Heart right ventricle (tissue), 16 donors: ENCODE measurements around the gene SCMH1. TPM values are rescaled to one million over a fixed set of nuclear protein-coding genes. Genes with fewer than 3 reads are reported as not detected.
"Not testable (repeated sequence)": the region's sequence is repeated elsewhere in the genome, so short reads cannot be mapped to it uniquely, and the experiment has no call there.

ENCODE experiments used
- ATAC-seq, 8 donors: fragments of 200-7000 bp; cut with Tn5 transposase; one replicate each; pipeline ENCODE4 v1.9.1; 2020; ENCODE audit warnings: mild to moderate bottlenecking in 8 of 8, moderate library complexity in 8 of 8, moderate number of reproducible peaks in 1 of 8
- DNase-seq, 2 donors: peaks; one replicate each; pipeline ENCODE4 v3.0.0-alpha.2; 2020
- H3K27ac ChIP-seq, 10 donors: fragments of 200-600 bp; sonication (generic) in 2 of 10; one replicate each; pipeline versions ENCODE4 v1.5.0 to v1.8.0; 2020 to 2022; ENCODE audit warnings: mild to moderate bottlenecking in 3 of 10
- H3K27me3 ChIP-seq, 7 donors: fragments of 200-600 bp; one replicate each; pipeline ENCODE4 v1.8.0; 2021 to 2022; ENCODE audit warnings: mild to moderate bottlenecking in 2 of 7
- H3K36me3 ChIP-seq, 9 donors: fragments of 200-600 bp; sonication (generic) in 1 of 9; one replicate each; pipeline versions ENCODE4 v1.5.0 to v1.8.0; 2020 to 2022; ENCODE audit warnings: mild to moderate bottlenecking in 2 of 9
- H3K4me1 ChIP-seq, 9 donors: fragments of 200-600 bp; sonication (generic) in 1 of 9; one replicate each; pipeline versions ENCODE4 v1.5.0 to v1.8.0; 2020 to 2022; ENCODE audit warnings: mild to moderate bottlenecking in 4 of 9
- H3K4me3 ChIP-seq, 10 donors: fragments of 200-600 bp; sonication (generic) in 2 of 10; one replicate each; pipeline versions ENCODE4 v1.5.0 to v1.8.0; 2020 to 2022; ENCODE audit warnings: mild to moderate bottlenecking in 7 of 10, moderate library complexity in 2 of 10
- H3K9me3 ChIP-seq, 11 donors: fragments of 200-600 bp in 10 of 11; sonication (generic) in 2 of 11; one replicate each; pipeline versions ENCODE4 v1.5.0 to v1.8.0; 2013 to 2022; ENCODE audit warnings: mild to moderate bottlenecking in 2 of 11, control low read depth in 1 of 11, moderate library complexity in 1 of 11
- CTCF ChIP-seq, 9 donors: fragments of 200-600 bp; sonication (generic) in 2 of 9; IDR thresholded peaks; one replicate each; pipeline versions ENCODE4 v1.5.0 to v1.8.0; 2021 to 2022; ENCODE audit warnings: antibody characterized with exemption in 9 of 9, mild to moderate bottlenecking in 5 of 9, moderate library complexity in 1 of 9
- WGBS, 2 donors: extraction: QIAGEN DNeasy Blood & Tissue Kit; methylation state at CpG; one replicate each; pipeline ENCODE4 v1.1.7; 2013; ENCODE audit warnings: inconsistent platforms in 1 of 2; 5-methylcytosine and 5-hydroxymethylcytosine counted together
- intact Hi-C, 10 donors: fragments of 100-400 bp; cut with DNase I; formaldehyde crosslinking; loops; one replicate each; pipeline versions ENCODE4 v1.11.1 to v1.14.2; 2022
- polyA plus RNA-seq, 2 donors: library from polyadenylated mRNA; stranded (reverse); fragments of 200-250 nt; gene quantifications; one replicate each; pipeline ENCODE4 v1.2.3, GENCODE V29; 2013
- total RNA-seq, 10 donors: library from RNA; stranded (reverse); fragmentation: NEBNext Ultra II Directional in 3 of 10; extraction: Animal tissue kit (Norgen Biotek cat#: 25700) in 3 of 10; gene quantifications; one replicate each; pipeline versions ENCODE4 v1.2.1 to v1.2.4, GENCODE V29; 2021 to 2023
- donor health status: Arrhythmogenic right ventricular cardiomyopathy.
- donor health status: ischemic (EF 13 %, LVEDD 7.1; RV severe dilation, severe dysfunction).
- donor health status: healthy with polysubstance abuse.
- donor health status: DM: no; HTN: yes; CAD: no.
- donor health status: DM: no; HTN: no; CAD: no.
- donor health status: ischemic (EF 25% LVEDD 6.9; RV normal size, moderate dysfunction).
- donor health status: ischemic (EF 25% LVEDD 5.7; RV mildly dilated, moderate dysfunction).
- donor health status: healthy.
- donor health status: DM: yes; HTN: yes; CAD: no.
- donor health status: Ischemic cardiomyopathy.
- donor health status: ischemic (EF 35%, LVEDD 5.7; RV mildly dilated, moderate dysfunction).
- donor health status: nonischemic (EF 11% LVEDD 7.7; RV severe dilation, severe dysfunction).
- donor health status: DM: yes; HTN: yes; CAD: no.
- donor health status: PGD.
- donor health status: ischemic (EF 29% LVEDD 5.4; RV normal size, mild dysfunction).
- donor health status: nonischemic (EF 23%, LVEDD 6.1; RV moderate dilation, normal function).

The SCMH1 gene
- total and polyA plus RNA-seq, 12 donors = 29.6 to 53.5 (median 43.8) TPM

GRCh38 chr1:41122851-41123518 is 119.1 kb downstream of the SCMH1 start:
- intact Hi-C loops = no loop called here
- TF ChIP-seq CTCF (IDR thresholded peaks at IDR 0.05) = peak; percentile 10 to 59 (median 46)
- Histone ChIP-seq H3K27ac (no peak overlapping the region), H3K4me1 (peaks cover 0 to 4% (median 0%) of the 10 kb centered on the region in 9 donors), H3K9me3 (no peaks in the 10 kb centered on the region), H3K36me3 (peaks cover 0 to 25% (median 0%) of the 10 kb centered on the region in 9 donors), H3K27me3 (no peaks in the 10 kb centered on the region), H3K4me3 (no peak overlapping the region)
- DNase-seq (no peak), ATAC-seq (peak in 2 of 8 donors; percentile 28 to 29)
- WGBS, 2 donors = 86 to 89% methylated on average over 8 of the region's 8 CpGs

- no peak for TF ChIP-seq CTCF (IDR thresholded peaks at IDR 0.05)
Measured at GRCh38 chr1:41122148-41122547, 120.0 kb downstream of the SCMH1 start.

GRCh38 chr1:41118645-41119044 is 123.5 kb downstream of the SCMH1 start:
- peaks cover 0 to 49% (median 5%) of the 10 kb centered on the region in 9 donors for H3K36me3 ChIP-seq
- peaks cover 0 to 4% (median 0%) of the 10 kb centered on the region in 9 donors for H3K4me1 ChIP-seq
- no peak for TF ChIP-seq CTCF (IDR thresholded peaks at IDR 0.05)
- H3K27me3 ChIP-seq = no peaks in the 10 kb centered on the region
- no peak overlapping the region for H3K4me3 ChIP-seq
- H3K9me3 ChIP-seq = no peaks in the 10 kb centered on the region
- intact Hi-C loops = loop anchor here in 3 of 10 donors (10.0 kb wide), 3 partner anchors 74 to 134 kb away; partner anchors contain the start of gene SLFNL1 (in 1 of the 3)
- DNase-seq (no peak), ATAC-seq (no peak)
- no peak overlapping the region for H3K27ac ChIP-seq

More at GRCh38 chr1:41122148-41122547, 120.0 kb downstream of the SCMH1 start:
- Histone ChIP-seq H3K27ac (no peak overlapping the region), H3K27me3 (no peaks in the 10 kb centered on the region), H3K4me3 (no peak overlapping the region), H3K9me3 (no peaks in the 10 kb centered on the region), H3K4me1 (peaks cover 0 to 4% (median 0%) of the 10 kb centered on the region in 9 donors), H3K36me3 (peaks cover 0 to 30% (median 0%) of the 10 kb centered on the region in 9 donors)
- ATAC-seq = no peak
- DNase-seq = no peak
- intact Hi-C loops = no loop called here

GRCh38 chr1:41117241-41117640 is 124.9 kb downstream of the SCMH1 start:
- intact Hi-C loops = loop anchor here in 3 of 10 donors (10.0 kb wide), 3 partner anchors 72 to 132 kb away; partner anchors contain the start of gene SLFNL1 (in 1 of the 3)
- H3K4me1 ChIP-seq, H3K9me3 ChIP-seq, H3K27me3 ChIP-seq, ATAC-seq, DNase-seq, H3K4me3 ChIP-seq, H3K27ac ChIP-seq: not testable (repeated sequence)
- TF ChIP-seq CTCF (IDR thresholded peaks at IDR 0.05) = peak in 1 of 9 donors; percentile 9
- H3K36me3 ChIP-seq = peaks cover 0 to 63% (median 9%) of the 10 kb centered on the region in 9 donors
- 82 to 83% methylated on average over 13 of the region's 15 CpGs for WGBS, 2 donors
